Left ventricle myocardium inferior (tissue), 1 donor: Measurements from ENCODE around the gene RUNX1. TPM values are rescaled to one million over a fixed set of nuclear protein-coding genes. Genes with fewer than 3 reads are reported as not detected.

Source experiments
- DNase-seq: peaks from one replicate; pipeline ENCODE4 v3.0.0-alpha.2; 2020
- H3K27ac ChIP-seq: fragments of 200-600 bp; replicated peaks from 2 replicates; pipeline ENCODE4 v1.8.0; 2021
- H3K27me3 ChIP-seq: fragments of 200-600 bp; 2 replicates; pipeline ENCODE4 v1.8.0; 2021; ENCODE audit warnings: low read depth
- H3K36me3 ChIP-seq: fragments of 200-600 bp; 2 replicates; pipeline ENCODE4 v1.8.0; 2021
- H3K4me1 ChIP-seq: fragments of 200-600 bp; 2 replicates; pipeline ENCODE4 v1.8.0; 2021
- H3K4me3 ChIP-seq: fragments of 200-600 bp; 2 replicates; pipeline ENCODE4 v1.8.0; 2021; ENCODE audit warnings: mild to moderate bottlenecking, moderate library complexity
- H3K9me3 ChIP-seq: fragments of 200-600 bp; replicated peaks from 2 replicates; pipeline ENCODE4 v1.8.0; 2021
- CTCF ChIP-seq: fragments of 200-600 bp; IDR thresholded peaks from 2 replicates; pipeline ENCODE4 v1.8.0; 2021; ENCODE audit warnings: antibody characterized with exemption, mild to moderate bottlenecking, borderline replicate concordance
- intact Hi-C: fragments of 100-400 bp; cut with micrococcal nuclease; formaldehyde crosslinking; loops from one replicate; pipeline ENCODE4 v1.11.0; 2022
- total RNA-seq: library from RNA; stranded (reverse); fragmentation: NEBNext Ultra II Directional; extraction: Animal tissue kit (Norgen Biotek cat#: 25700); gene quantifications from one replicate; pipeline ENCODE4 v1.2.1, GENCODE V29; 2021
- donor health status: DM: no; HTN: yes; CAD: no; lungs with severe emphysema.

The RUNX1 gene
- total RNA-seq, 1 donor from 2014 or later: 1.5 TPM

DNA sequence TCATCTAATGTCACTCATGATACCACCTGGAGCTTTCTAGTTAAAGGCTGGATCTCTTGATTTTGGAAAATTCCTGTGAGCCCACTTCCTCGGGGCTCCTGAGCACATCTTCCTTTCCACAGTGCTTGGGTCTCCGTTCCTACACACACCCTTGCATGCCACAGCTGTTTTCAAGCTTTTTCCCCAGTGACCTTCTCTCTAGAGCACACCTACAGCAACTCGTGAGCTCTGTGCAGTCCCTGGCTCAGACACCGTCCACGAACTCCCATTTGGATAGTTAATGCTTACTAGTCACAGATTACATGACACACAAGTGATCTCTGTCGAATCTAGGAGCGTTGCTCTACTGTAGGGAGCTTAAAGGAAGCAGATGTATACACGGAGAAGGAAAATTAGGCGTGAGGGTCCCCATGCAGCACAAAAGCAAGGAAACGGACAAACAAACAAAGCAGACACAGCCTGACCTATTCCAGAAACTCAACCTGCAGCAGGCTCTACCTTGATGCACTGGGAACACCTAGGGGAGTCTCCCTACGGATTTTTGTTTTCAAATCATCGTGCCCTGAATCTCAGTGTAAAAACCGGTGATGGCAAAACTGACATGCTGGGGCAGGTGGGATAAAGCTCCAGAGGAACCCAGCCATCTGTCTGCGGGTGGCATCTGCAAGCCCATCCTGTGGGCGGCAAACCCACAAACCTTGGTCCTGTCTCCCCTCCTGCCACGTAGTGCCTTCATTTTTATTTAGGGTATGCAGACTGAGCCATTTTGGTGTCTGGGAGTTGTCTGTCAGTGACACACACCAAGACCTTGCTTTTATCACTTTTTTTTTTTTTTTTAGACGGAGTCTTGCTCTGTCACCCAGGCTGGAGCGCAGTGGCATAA, 177.8 kb downstream of the RUNX1 start:
- Histone ChIP-seq H3K27me3 (peaks cover 60% of the 10 kb centered on the region), H3K36me3 (peaks cover 5% of the 10 kb centered on the region), H3K9me3 (no peaks in the 10 kb centered on the region), H3K4me3 (no peak overlapping the region), H3K27ac (no peak overlapping the region), H3K4me1 (no peaks in the 10 kb centered on the region)
- DNase-seq: no peak
- intact Hi-C loops: no loop called here
- no peak for TF ChIP-seq CTCF

DNA sequence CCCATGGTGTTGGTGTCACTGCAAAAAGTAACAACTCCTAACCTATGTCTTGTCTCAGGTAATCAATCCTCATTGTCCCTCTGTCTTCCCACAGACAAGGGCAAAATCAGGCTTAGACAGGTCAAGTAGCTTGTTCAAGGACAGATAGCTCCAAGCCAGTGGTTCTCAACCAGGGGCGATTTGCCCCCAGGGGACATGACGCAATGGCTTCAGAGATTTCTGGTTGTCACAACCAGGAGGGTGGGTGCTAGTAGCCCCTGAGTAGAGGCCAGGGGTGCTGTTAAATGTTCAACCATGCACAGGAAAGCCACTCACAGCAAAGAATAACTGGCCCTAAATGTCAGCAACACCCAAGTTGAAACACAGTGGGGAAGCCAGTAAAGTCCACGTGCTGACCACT, 178.9 kb downstream of the RUNX1 start:
- no peak for TF ChIP-seq CTCF
- H3K36me3 ChIP-seq: peaks cover 5% of the 10 kb centered on the region
- DNase-seq: no peak

GRCh38 chr21:34869545-34869944, 179.6 kb downstream of the RUNX1 start:
- TF ChIP-seq CTCF: no peak
- DNase-seq: no peak
- peaks cover under 1% of the 10 kb centered on the region for H3K4me1 ChIP-seq
- H3K4me3 ChIP-seq: no peak overlapping the region
- no peaks in the 10 kb centered on the region for H3K9me3 ChIP-seq
- H3K36me3 ChIP-seq: peaks cover 5% of the 10 kb centered on the region
- no peak overlapping the region for H3K27ac ChIP-seq
- intact Hi-C loops: no loop called here
- H3K27me3 ChIP-seq: peaks cover 56% of the 10 kb centered on the region

More for the DNA sequence above, 178.9 kb downstream of the RUNX1 start:
- intact Hi-C loops: no loop called here
- Histone ChIP-seq H3K27ac (no peak overlapping the region), H3K27me3 (peaks cover 60% of the 10 kb centered on the region), H3K4me1 (no peaks in the 10 kb centered on the region), H3K4me3 (no peak overlapping the region), H3K9me3 (no peaks in the 10 kb centered on the region)

GRCh38 chr21:34867785-34868184, 181.3 kb downstream of the RUNX1 start:
- peaks cover 45% of the 10 kb centered on the region for H3K27me3 ChIP-seq
- peaks cover 7% of the 10 kb centered on the region for H3K4me1 ChIP-seq
- H3K4me3 ChIP-seq: no peak overlapping the region
- no peaks in the 10 kb centered on the region for H3K9me3 ChIP-seq
- H3K36me3 ChIP-seq: peaks cover 5% of the 10 kb centered on the region
- no peak for TF ChIP-seq CTCF
- no peak overlapping the region for H3K27ac ChIP-seq
- no peak for DNase-seq
- intact Hi-C loops: no loop called here

- no peak for TF ChIP-seq CTCF
- no peak overlapping the region for H3K27ac ChIP-seq
- H3K27me3 ChIP-seq: peaks cover 23% of the 10 kb centered on the region
- no peak overlapping the region for H3K4me3 ChIP-seq
- DNase-seq: peak; percentile 44
- no peaks in the 10 kb centered on the region for H3K9me3 ChIP-seq
- H3K36me3 ChIP-seq: peaks cover 5% of the 10 kb centered on the region
- intact Hi-C loops: no loop called here
- peaks cover 7% of the 10 kb centered on the region for H3K4me1 ChIP-seq
These were observed 183.5 kb downstream of the RUNX1 start for GRCh38 chr21:34865400-34866241.
